Mucosa of stomach (tissue), 1 donor: Measurements from ENCODE around the gene DDC.
"Not testable (repeated sequence)": the region's sequence is repeated elsewhere in the genome, so short reads cannot be mapped to it uniquely, and the experiment has no call there.

Experiments
- H3K27me3 ChIP-seq: one replicate; pipeline ENCODE4 v1.7.0; 2013; ENCODE audit warnings: mild to moderate bottlenecking, low read length; ENCODE audit not compliant: control insufficient read depth, insufficient read depth
- H3K36me3 ChIP-seq: one replicate; pipeline ENCODE4 v1.7.0; 2013; ENCODE audit warnings: low read length; ENCODE audit not compliant: control insufficient read depth, insufficient read depth
- H3K4me1 ChIP-seq: one replicate; pipeline ENCODE4 v1.7.0; 2013; ENCODE audit warnings: mild to moderate bottlenecking, low read length; ENCODE audit not compliant: control insufficient read depth, insufficient read depth
- H3K4me3 ChIP-seq: one replicate; pipeline ENCODE4 v1.7.0; 2013; ENCODE audit warnings: low read length
- H3K9ac ChIP-seq: one replicate; pipeline ENCODE4 v1.7.0; 2013; ENCODE audit warnings: mild to moderate bottlenecking, low read length, moderate library complexity
- H3K9me3 ChIP-seq: one replicate; pipeline ENCODE4 v1.7.0; 2013; ENCODE audit warnings: mild to moderate bottlenecking, low read length, moderate library complexity; ENCODE audit not compliant: control insufficient read depth
- donor health status: Pancreatic carcinoma.

Gene DDC

DNA sequence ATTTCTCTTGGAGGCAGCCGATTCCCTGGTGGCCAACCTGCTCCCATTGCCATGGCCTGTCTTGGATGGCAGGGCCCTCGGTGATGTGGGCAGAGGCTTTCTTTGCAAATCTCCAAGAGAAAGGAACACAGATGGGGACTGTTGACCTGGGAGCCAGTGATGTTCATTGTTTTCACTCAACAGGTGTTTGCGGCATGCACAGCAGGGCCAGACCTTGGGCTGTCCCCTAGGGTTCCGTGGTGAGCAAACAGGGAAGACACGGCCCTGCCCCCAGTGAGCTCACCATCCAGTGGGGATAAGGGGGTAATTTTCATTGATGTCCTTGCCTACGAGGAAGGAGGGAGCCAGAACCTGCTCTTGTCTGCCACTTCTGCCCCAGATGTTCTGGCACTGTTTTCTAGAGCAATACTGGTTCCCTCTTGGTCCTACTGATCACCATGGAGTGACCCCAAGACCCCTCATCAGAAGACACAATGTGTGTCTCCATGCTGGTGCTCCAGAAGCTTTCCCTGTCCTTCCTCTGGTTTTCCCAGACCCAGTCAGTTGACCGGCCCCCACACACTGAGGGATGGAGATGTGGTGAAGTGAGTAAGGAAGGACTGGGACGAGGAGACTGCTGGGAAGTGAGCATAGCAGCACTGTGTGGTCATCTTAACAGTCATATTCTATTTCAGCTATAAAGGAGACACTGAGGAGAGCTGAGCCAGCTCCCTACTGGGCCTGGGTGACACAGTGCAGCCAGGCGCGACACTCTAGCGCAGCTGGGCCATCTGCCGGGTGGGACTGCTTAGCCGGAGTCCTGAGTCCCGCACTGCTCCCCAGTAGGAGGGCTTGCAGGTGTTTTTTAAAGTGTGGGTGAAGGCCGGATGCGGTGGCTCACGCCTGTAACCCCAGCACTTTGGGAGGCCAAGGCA is 94.7 kb downstream of the DDC start:
- Histone ChIP-seq H3K4me1 (no peaks in the 10 kb centered on the region), H3K9ac (no peak overlapping the region), H3K4me3 (no peak overlapping the region), H3K9me3 (no peaks in the 10 kb centered on the region), H3K36me3 (no peaks in the 10 kb centered on the region), H3K27me3 (no peaks in the 10 kb centered on the region)

DNA sequence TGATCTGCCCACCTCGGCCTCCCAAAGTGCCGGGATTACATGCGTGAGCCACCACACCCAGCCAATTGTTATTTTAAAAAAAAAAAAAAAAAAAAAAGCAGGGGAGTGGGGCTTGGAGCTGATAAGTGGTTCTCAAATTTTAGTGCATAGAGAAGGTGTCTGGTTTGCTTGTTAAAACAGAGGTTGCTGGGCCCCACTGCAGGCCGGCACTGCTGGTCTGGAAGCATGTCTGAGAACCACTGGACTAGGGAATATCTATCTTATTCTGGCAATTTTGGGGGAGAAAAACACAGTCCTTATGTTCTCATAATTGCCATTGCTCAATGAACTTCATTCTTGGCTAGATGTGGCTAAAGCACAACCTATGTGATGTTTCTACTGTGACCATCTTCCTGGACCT is 96.0 kb downstream of the DDC start:
- Histone ChIP-seq H3K9ac (no peak overlapping the region), H3K9me3 (no peaks in the 10 kb centered on the region), H3K36me3 (no peaks in the 10 kb centered on the region), H3K4me3 (no peak overlapping the region), H3K27me3 (no peaks in the 10 kb centered on the region), H3K4me1 (no peaks in the 10 kb centered on the region)

DNA sequence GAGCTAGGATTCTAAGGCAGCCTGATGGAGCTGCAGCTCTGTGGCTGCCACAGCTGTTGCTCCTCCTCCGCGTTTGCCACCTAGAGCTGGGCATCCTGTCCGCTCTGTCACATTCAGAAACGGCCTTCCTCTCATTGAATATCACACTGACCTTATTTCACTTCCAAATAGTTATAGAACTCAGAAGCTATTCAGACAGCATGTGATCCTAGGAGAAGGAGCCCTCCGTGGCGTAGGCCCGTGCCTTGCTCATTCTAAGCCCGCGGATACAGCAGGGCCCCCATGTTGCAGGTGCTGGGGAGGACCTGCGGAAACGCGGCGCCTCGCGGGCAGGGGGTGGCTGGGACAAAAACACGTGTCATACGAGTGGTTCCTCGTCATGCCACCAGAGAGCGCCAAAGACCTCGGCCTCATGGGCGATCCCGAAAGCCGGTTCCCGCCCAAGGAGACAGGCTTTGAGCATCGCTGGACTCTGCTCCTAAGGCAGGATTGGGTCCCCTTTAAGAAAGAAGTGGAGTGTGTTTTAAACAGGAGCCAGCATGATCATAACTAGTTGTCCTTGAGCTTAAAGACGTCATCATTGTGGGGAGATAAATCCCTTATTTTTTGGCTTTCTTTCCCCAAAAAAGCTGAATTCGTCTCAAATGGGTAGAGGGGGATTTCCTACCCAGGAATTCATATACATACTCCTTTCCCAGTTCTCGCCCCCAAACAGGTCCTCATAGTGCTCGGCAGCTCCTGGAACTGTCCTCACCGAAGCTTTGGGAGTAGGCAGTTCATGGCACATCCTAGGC is 97.2 kb downstream of the DDC start:
- H3K9ac ChIP-seq = no peak overlapping the region
- no peaks in the 10 kb centered on the region for H3K9me3 ChIP-seq
- no peaks in the 10 kb centered on the region for H3K4me1 ChIP-seq
- H3K36me3 ChIP-seq = no peaks in the 10 kb centered on the region
- no peaks in the 10 kb centered on the region for H3K27me3 ChIP-seq
- H3K4me3 ChIP-seq = no peak overlapping the region

DNA sequence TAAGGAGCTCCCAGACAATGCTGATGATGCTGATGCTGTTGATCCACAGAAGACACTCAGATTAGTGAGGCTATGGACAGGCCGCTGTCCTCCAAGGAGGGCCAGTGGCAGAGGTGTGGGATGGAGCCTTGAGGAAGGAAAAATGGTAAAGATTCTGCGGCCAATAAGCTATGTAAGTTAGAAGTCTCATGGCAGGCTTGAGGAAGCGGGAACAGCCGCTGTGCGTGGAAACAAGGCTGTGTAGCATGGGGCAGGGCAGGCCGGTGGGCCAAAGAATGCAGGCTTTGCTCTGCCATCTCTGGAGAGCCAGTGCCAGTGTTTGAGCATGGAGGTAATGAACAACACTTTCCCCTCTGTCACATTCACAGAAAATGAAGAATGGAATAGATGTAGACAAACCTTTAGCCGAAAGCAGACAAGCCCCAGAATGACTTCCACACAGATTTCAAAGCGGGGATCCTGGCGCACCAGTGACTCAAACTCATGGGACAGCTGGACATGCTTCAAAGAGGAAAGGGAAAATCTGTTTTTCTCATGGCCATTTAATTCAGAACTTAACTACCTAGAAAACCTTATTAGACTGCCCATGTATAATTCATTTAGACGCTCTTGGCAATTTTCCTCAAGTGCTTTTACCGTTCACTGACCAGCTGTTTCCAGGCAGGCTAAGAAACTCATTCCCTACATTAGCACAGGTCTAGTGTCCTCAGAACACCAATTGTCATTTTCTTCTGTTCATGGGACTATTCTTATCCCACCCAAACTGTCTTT is 98.2 kb downstream of the DDC start:
- Histone ChIP-seq H3K4me3 (no peak overlapping the region), H3K9ac (no peak overlapping the region), H3K36me3 (no peaks in the 10 kb centered on the region), H3K4me1 (no peaks in the 10 kb centered on the region), H3K27me3 (no peaks in the 10 kb centered on the region), H3K9me3 (no peaks in the 10 kb centered on the region)

DNA sequence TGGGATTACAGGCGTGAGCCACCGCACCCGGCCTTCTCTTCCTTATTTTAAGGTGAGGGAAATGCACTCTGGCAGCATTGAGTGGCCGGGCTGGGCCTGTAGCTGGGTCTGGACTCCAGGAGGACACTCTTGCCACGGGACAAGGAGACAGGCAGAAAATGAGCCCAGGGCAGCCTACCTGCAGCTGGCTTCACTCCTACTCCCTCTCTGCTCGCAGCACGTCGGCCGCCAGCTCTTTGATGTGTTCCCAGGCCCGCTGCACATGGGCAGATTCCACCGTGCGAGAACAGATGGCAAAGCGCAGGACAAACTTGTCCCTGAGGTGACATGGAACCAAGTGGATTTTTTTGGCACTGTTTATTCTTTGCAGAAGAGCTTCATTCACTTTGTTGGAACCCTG is 102.2 kb downstream of the DDC start:
- Histone ChIP-seq H3K9me3 (no peaks in the 10 kb centered on the region), H3K4me3 (no peak overlapping the region), H3K4me1 (no peaks in the 10 kb centered on the region), H3K9ac (no peak overlapping the region), H3K27me3 (no peaks in the 10 kb centered on the region), H3K36me3 (no peaks in the 10 kb centered on the region)

DNA sequence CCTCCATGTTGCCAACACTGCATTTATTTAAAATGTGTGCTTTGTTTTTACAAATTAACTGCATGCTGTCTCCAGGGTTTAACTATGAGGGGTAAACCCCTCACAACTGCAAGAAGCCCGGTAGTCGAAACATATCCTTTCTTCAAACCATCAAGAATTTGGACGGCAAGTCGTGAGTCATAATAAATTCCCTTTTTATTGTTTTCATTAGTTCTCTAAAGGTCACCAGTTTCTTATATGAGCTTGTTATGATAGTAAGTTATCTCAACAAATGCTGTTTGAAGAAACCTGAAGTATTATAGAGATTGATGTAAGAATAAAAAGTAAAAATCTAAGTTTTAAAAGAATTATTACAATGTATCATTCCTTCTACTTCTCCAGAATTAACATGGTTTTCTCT is 102.8 kb downstream of the DDC start:
- Histone ChIP-seq H3K4me3 (no peak overlapping the region), H3K9me3 (no peaks in the 10 kb centered on the region), H3K4me1 (no peaks in the 10 kb centered on the region), H3K9ac (no peak overlapping the region), H3K27me3 (no peaks in the 10 kb centered on the region), H3K36me3 (no peaks in the 10 kb centered on the region)

DNA sequence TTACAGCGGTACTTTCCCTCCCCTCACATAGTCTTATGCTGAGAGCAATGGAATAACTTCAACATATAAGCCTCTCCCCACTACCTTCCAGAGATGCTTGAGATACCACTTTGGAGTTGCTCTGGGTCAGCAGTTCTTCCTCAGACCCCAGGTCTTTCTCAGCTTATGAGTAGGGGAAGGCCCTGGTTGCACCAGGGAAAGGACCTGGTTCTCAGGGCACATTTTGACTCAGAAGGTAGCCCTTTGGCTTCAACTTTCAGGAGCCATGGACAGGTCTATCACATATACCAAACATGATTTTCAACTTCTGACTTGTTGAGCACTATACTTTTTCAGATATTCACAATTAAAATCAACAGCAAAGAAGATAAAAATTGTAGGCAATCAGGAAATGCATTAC is 103.5 kb downstream of the DDC start:
- H3K36me3 ChIP-seq = no peaks in the 10 kb centered on the region
- H3K27me3 ChIP-seq = no peaks in the 10 kb centered on the region
- no peaks in the 10 kb centered on the region for H3K4me1 ChIP-seq
- no peaks in the 10 kb centered on the region for H3K9me3 ChIP-seq
- no peak overlapping the region for H3K9ac ChIP-seq
- no peak overlapping the region for H3K4me3 ChIP-seq

DNA sequence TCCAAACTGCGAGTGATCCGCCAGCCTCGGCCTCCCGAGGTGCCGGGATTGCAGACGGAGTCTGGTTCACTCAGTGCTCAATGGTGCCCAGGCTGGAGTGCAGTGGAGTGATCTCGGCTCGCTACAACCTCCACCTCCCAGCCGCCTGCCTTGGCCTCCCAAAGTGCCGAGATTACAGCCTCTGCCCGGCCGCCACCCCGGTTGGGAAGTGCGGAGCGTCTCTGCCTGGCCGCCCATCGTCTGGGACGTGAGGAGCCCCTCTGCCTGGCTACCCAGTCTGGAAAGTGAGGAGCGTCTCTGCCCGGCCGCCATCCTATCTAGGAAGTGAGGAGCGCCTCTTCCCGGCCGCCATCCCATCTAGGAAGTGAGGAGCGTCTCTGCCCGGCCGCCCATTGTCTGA is 106.0 kb downstream of the DDC start:
- not testable (repeated sequence) for H3K27me3 ChIP-seq, H3K4me3 ChIP-seq, H3K9ac ChIP-seq, H3K36me3 ChIP-seq, H3K9me3 ChIP-seq, H3K4me1 ChIP-seq

DNA sequence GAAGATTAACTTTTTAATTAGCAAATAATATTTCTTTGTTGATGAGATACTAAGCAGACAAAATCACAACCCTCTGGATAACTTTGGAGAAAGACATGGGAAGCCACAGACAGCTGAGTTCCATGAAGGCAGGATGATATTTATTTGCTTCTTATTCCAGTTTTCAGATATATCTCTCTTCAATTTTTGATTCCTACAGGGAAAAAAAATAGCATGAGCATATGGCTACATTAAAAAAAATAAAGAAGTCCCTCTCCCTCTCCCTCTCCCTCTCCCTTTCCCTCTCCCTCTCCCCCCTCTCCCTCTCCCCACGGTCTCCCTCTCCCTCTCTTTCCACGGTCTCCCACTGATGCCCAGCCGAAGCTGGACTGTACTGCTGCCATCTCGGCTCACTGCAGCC is 106.6 kb downstream of the DDC start:
- not testable (repeated sequence) for H3K4me1 ChIP-seq, H3K9me3 ChIP-seq, H3K27me3 ChIP-seq, H3K9ac ChIP-seq, H3K4me3 ChIP-seq, H3K36me3 ChIP-seq

DNA sequence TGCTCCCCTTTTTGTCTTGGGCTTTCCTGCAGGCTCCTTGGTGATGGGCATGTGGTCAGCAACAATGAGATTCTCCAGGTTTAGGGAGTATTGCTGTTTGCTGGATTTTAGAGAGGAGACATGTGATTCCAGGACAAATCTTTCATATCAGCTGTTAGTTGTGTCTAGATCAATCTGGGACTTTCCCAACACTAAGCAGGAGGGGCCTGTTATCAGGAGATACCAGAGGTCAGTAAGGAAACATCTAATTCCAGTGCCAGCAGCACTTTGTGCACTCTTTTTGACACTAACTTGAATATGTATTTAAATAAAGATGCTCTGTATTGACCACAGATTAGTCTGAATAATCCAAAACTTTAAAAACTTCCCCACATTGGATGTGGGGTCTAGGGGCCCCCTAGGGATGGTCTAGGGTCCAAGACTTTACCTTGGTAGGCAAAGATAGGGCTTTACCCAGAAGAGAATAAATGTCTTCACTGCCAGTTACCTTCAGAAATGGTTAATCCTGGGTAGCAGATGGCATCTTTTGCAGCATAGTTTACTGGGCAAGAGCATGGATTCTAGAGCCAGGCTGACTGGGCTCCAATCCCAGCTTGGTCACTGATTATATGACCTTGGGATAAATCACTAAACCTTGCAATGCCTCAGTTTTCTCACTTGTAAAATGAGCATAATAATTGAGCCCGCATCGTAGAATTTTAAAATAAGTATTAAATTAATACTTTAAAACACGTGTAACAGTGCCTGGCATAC is 108.7 kb downstream of the DDC start:
- H3K36me3 ChIP-seq = no peaks in the 10 kb centered on the region
- H3K9ac ChIP-seq = no peak overlapping the region
- H3K9me3 ChIP-seq = no peaks in the 10 kb centered on the region
- no peaks in the 10 kb centered on the region for H3K4me1 ChIP-seq
- H3K27me3 ChIP-seq = no peaks in the 10 kb centered on the region
- H3K4me3 ChIP-seq = no peak overlapping the region

DNA sequence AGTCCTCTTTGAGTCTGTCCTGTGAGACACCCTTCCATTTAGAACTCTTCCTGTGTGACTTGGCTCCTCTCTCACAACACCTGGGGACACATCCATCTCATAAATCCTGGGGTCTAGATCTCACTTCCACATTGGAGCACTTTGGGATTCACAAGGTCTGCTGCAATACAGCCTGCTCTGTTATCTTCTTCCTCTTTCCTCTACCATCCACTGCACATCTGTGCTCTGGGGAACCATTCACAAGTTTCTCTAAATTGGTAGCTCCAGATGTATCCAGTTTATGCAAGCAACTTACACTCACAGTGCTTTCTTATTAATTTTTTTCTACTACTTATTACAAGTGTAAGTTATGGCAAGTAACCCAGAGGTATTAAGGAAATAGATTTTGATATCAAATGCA is 109.5 kb downstream of the DDC start:
- Histone ChIP-seq H3K9me3 (no peaks in the 10 kb centered on the region), H3K9ac (no peak overlapping the region), H3K36me3 (no peaks in the 10 kb centered on the region), H3K4me3 (no peak overlapping the region), H3K4me1 (peaks cover 4% of the 10 kb centered on the region), H3K27me3 (no peaks in the 10 kb centered on the region)
